Measurements from ENCODE around the gene DEGS2.
"Not testable (repeated sequence)": the region's sequence is repeated elsewhere in the genome, so short reads cannot be mapped to it uniquely, and the experiment has no call there.

DEGS2 gene

DNA sequence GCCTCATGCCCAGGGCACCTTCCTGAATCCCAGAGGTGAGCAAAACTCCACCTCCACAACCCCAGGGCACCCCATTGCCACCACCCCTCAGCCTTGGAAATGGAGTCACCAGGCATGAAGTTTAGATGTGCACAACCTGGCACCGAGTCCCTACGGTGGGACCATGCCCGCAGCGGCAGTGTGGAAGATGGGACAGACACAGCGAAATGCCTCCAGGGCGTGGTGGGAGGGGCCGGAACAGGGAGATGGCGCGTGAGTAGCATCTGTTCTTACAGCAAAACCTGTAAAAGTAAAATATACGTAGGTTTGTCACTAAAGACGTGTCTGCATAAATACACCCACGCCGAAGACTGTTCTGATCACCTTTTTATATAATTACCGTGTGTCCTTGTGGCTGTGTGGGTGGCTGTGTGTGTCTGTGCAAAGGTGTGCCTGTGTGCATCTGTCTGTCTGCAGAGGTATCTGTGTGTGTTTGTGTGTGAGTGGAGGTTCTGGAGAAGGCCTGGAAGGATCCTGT lies 17.4 kb upstream of the DEGS2 start:
- DNase-seq = no peak

- DNase-seq = no peak
Observed at GRCh38 chr14:100173353-100173752, 13.9 kb upstream of the DEGS2 start.

DNA sequence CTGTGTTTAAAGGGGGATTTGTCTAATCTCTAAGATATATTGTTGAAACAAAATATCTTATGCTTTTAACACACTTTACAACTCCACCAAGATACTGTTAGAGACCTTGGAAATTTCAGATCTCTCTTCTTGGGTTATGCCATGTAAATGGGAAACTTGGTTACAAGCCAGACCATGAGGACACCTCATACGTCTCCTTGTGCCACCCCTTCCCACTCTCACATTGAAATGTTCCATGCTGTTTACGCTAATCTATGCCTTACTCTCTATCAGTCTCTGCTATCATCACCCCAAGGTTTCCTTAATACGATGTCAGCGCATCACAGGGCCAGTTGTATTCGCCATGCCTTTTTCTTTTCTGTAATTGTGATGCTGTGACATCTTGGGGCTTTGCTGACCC lies 13.4 kb upstream of the DEGS2 start:
- DNase-seq = no peak

- DNase-seq = no peak
Observed at GRCh38 chr14:100170880-100171279, 11.4 kb upstream of the DEGS2 start.

- no peak for DNase-seq
Observed at GRCh38 chr14:100168506-100168905, 9.1 kb upstream of the DEGS2 start.

DNA sequence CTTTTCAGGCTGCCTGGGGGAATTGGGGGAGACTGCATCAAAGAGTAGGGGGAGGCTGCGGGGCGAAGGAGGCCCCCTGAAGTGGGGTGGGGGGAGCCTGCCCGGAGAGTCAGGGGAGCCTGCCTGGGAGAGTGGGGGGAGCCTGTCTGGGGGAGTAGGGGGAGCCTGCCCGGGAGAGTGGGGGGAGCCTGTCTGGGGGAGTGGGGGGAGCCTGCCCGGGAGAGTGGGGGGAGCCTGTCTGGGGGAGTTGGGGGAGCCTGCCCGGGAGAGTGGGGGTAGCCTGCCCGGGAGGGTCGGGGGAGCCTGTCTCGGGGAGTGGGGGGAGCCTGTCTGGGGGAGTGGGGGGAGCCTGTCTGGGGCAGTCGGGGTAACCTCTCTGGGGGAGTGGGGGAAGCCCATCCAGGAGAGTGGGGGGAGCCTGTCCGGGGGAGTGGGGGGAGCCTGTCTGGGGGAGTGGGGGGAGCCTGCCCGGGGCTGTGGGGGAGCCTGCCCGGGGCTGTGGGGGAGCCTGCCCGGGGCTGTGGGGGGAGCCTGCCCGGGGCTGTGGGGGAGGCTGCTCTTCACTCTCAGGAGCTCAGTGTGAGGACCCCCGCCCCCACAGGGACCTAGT lies 6.5 kb upstream of the DEGS2 start:
- no peak for DNase-seq

- no peak for DNase-seq
Observed at GRCh38 chr14:100165376-100165775, 5.9 kb upstream of the DEGS2 start.

GRCh38 chr14:100160534-100160916 lies 1.1 kb upstream of the DEGS2 start:
- DNase-seq = no peak

DNA sequence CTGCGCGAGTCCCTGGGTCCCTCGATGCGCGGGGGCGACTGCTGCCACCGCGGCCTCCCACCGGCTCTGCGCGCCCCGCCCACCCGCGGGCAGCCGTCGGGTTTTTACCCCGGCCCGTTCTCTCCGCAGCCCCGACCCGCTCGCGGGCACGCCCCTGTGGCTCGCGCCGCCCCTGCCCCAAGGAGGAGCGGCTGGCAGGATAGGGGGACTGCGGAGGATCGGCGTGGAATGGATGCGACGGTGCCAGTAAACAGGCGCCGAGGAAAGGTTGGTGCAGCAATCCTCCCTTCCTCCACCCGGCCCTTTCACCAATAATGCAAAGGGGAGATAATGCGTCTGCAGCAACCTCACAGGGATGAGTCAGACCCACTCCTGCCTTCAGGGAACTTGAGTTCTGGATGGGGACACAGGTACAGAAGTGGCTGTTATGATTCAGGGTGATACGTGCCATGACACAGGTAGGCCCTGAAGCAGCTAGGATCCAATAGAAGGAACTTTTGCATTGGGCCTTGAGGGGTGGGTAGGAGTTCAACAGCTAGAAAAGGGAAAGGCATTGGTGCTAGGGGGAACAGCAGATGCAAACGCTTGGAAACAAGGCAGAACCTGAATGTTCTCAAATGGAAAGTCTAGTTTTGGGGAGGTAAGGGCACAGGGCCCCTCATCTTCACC lies 554 bp upstream of the DEGS2 start:
- no peak for DNase-seq

DNA sequence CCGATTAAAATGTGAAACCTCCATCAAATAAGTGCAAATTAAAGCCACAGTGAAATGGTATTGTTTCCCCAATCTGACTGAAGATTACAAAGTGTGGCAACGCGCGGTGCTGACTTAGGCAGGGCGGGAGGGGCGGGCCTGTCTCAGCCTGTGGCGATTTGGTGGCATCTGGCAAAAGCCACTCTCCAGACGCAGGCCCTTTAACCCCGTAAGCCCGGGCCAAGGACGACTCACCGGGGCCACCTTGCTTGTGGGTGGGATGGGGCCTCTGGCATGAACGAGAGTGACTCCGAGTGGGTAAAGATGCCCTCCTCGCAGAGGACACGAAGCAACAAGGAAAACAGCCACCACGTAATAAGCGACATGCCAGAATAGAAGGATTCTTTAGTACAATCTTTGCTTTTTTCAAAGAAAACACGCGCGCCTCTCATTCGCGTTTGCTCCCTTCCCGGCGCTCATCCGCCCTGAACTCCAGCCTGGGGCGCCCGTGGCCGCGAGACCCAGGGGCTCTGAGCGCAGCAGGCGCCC lies 815 bp downstream of the DEGS2 start:
- no peak for DNase-seq

GRCh38 chr14:100157548-100158232 lies 1.8 kb downstream of the DEGS2 start:
- not testable (repeated sequence) for DNase-seq

DNA sequence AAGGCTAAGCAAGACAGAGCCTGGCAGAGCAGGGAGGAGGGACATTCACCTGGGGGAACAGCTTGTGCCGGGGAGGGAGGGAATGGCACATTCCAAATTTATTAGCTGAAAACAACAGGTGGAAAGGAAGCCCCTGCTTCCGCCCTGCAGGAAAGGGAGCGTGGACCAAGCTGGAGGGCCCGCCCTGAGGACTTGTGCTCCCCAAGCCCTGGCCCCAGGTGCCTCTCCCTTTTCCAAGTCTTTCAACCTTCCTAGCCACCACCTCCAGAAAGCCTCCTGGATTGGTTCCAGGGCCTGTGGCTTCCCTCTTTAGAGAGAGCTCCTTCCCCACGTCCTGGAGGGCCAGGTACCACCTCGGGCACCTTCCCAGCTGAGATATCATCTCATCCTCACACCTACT lies 2.7 kb downstream of the DEGS2 start:
- DNase-seq = no peak

DNA sequence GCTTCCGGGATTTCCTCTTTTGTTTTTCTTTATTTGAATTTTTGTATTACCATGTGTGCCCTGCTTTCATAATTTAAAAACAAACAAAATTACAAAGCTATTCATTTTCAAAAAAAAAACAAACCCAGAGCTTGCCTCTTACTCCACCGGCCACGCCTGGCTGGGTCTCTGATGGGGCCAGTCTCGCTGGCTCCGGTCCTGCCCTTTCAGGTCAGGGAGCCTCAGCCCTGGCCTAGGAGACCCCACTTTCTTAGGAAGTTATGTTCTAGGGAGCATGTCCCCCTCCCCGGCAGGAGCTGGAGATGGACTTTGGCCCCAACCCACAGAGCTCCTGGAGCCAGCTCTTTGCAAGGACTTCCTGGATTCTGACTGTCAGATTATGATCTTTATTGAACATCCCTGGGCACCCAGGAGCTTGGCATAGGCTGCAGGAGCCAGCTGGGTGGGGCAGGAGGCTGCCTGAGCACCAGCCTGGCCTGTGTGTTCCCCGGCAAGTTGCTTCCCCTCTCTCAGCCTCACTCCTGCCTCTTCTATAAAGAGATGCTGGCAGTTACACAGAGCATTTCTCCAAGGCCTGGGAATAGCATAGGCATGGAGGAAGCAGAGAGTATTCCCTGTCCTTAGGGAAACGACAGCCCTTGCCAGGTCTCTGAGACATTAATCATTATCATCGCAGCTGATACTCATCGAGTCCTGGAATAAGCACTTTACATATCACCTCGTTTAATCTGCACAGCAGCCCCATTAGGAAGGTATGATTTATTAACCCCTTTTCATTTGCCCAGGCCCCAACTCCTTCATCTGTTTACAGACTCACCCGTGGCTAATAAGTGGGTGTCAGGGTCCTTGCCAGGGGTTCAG lies 3.5 kb downstream of the DEGS2 start:
- no peak for DNase-seq

GRCh38 chr14:100155049-100155621 lies 4.3 kb downstream of the DEGS2 start:
- no peak for DNase-seq

DNA sequence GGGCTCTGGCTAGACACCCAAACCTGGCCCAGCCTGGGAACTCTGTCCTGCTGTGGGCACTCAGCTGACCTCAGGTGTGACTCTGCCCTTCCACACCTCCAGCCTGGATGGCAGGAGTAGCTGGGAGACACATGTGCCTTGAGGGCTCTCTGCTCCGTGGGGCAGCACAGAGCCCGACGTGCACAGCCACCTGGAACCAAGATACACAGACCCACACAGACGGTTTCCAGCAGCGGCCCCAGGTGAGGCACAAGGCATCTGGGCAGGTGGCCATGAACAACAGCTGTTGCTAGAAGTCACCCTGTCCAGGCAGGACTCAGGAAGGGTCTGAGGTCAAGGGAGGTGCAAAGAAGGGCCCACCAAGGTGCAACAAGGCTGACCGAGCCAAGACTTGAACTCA lies 5.9 kb downstream of the DEGS2 start:
- no peak for DNase-seq

- no peak for DNase-seq
Observed at GRCh38 chr14:100152091-100152490, 7.4 kb downstream of the DEGS2 start.

GRCh38 chr14:100150932-100151587 lies 8.4 kb downstream of the DEGS2 start:
- no peak for DNase-seq

GRCh38 chr14:100149851-100150611 lies 9.4 kb downstream of the DEGS2 start:
- DNase-seq = no peak

DNA sequence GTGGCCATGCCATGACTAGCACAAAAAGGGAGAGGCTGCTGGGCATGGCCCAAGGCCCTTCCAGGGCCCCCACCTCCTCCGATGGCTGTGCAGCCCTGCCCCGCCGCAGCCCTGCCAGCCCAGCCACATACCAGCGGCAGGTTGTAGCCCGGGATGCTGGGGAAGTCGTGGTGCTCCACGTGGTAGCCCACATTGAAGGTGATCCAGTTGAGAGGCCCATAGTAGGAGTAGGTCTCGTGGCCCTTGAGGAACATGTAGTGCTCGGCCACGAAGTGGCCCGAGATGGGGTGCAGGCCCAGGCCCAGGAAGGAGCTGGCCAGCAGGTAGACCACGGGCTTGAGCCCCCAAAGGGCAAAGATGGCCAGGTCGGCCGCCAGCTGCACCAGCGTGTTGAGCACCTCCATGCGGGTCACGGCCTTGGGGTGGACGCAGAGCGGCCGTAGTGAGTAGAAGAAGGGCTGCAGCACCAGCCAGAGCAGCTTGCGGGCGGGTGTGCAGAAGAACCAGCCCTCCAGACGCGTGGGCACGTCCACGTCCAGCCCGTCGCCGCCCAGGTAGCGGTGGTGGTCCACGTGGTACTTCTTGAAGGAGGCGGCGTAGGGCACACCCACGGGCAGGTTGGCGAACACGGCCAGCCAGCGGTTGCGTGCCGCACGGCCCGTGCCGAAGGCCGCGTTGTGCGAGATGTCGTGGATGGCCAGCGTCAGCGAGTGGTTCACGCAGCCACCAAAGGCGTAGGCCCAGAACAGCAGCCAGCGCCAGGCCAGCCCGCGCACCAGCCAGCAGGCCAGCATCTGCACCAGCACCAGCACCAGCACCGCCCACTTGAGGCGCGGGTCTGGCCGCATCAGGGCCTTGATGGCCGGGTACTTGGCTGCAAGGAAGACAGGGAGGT lies 10.4 kb downstream of the DEGS2 start:
- DNase-seq = no peak
